HepG2 (cell line): ENCODE data around the gene TLCD3B. TPM values are rescaled to one million over a fixed set of nuclear protein-coding genes. Genes with fewer than 3 reads are reported as not detected.
A peak's percentile ranks its signal among the peaks of the same experiment; 100 is the strongest.

Experiments used
- AHR ChIP-seq: IDR thresholded peaks from 2 replicates; pipeline ENCODE4 v1.6.1; 2018; ENCODE audit warnings: missing genetic modification reagents, missing compliant biosample characterization
- ATF7-NPFF ChIP-seq: sonication (generic); formaldehyde crosslinking; IDR thresholded peaks from 2 replicates; pipeline ENCODE4 v1.8.1; 2023; ENCODE audit warnings: mild to moderate bottlenecking, low read depth, missing genetic modification reagents, moderate library complexity
- CAMTA2 ChIP-seq: sonication (generic); formaldehyde crosslinking; IDR thresholded peaks from 2 replicates; pipeline ENCODE4 v1.4.0; 2020; ENCODE audit warnings: mild to moderate bottlenecking, missing genetic modification reagents, borderline replicate concordance
- KDM2A ChIP-seq: sonication (generic); formaldehyde crosslinking; IDR thresholded peaks from 2 replicates; pipeline ENCODE4 v1.4.0; 2020; ENCODE audit warnings: low read depth, missing genetic modification reagents, borderline replicate concordance
- MTA3 ChIP-seq: sonication (generic); formaldehyde crosslinking; IDR thresholded peaks from 2 replicates; pipeline ENCODE4 v1.4.0; 2020; ENCODE audit warnings: missing genetic modification reagents
- RNF2 ChIP-seq: fragments of 450-650 bp; conservative IDR thresholded peaks from 2 replicates; pipeline ENCODE4 v1.6.1; 2016; ENCODE audit warnings: low read depth
- ZNF230 ChIP-seq: sonication (generic); formaldehyde crosslinking; IDR thresholded peaks from 2 replicates; pipeline ENCODE4 v1.4.0; 2020; ENCODE audit warnings: mild to moderate bottlenecking, missing genetic modification reagents
- ZNF260 ChIP-seq: sonication (generic); formaldehyde crosslinking; IDR thresholded peaks from 2 replicates; pipeline ENCODE4 v1.4.0; 2020; ENCODE audit warnings: missing genetic modification reagents, low read depth, mild to moderate bottlenecking, borderline replicate concordance
- ZNF446 ChIP-seq: sonication (generic); formaldehyde crosslinking; IDR thresholded peaks from 2 replicates; pipeline ENCODE4 v1.5.0; 2020; ENCODE audit warnings: mild to moderate bottlenecking, missing genetic modification reagents
- ZNF589 ChIP-seq: sonication (generic); formaldehyde crosslinking; conservative IDR thresholded peaks from 2 replicates; pipeline ENCODE4 v1.8.0; 2022; ENCODE audit warnings: mild to moderate bottlenecking, moderate library complexity, missing genetic modification reagents
- ZNF616 ChIP-seq: sonication (generic); formaldehyde crosslinking; IDR thresholded peaks from 2 replicates; pipeline ENCODE4 v1.5.0; 2020; ENCODE audit warnings: low read depth, mild to moderate bottlenecking, missing genetic modification reagents
- ZNF629 ChIP-seq: sonication (generic); formaldehyde crosslinking; conservative IDR thresholded peaks from 2 replicates; pipeline ENCODE4 v1.5.0; 2020; ENCODE audit warnings: missing genetic modification reagents
- ZNF816 ChIP-seq: sonication (generic); formaldehyde crosslinking; IDR thresholded peaks from 2 replicates; pipeline ENCODE4 v1.8.0; 2022; ENCODE audit warnings: missing genetic modification reagents, mild to moderate bottlenecking, borderline replicate concordance
- polyA plus RNA-seq, 8 experiments: library from polyadenylated mRNA; depleted of rRNA in 3 of 8; stranded (reverse) in 7 of 8; unstranded in 1 of 8; fragments of >200 nt; fragmentation: Illumina TruSeq in 4 of 8; extraction: Trizol in 4 of 8; gene quantifications; 2 replicates each; pipeline versions ENCODE4 v1.2.1 to v1.2.3, GENCODE V29; 2011 to 2016; ENCODE audit warnings: low read depth in 4 of 8, missing spikeins in 1 of 8, mixed read lengths in 1 of 8; ENCODE audit not compliant: insufficient read depth in 1 of 8
- total RNA-seq, 5 experiments: library from RNA; depleted of rRNA; stranded (reverse); fragments of >200 nt; fragmentation: Illumina TruSeq; extraction: Trizol; gene quantifications; 2 replicates each; pipeline ENCODE4 v1.2.3, GENCODE V29; 2016; ENCODE audit warnings: low read depth in 1 of 5
- TF ChIP-seq, protein P1 (sequence below): sonication (generic); formaldehyde crosslinking; IDR thresholded peaks from 2 replicates; pipeline ENCODE4 v1.4.0; 2020; ENCODE audit warnings: missing genetic modification reagents
- TF ChIP-seq, protein P2 (sequence below): IDR thresholded peaks from 2 replicates; pipeline ENCODE4 v1.6.1; 2016
- TF ChIP-seq, protein P3 (sequence below): sonication (generic); formaldehyde crosslinking; IDR thresholded peaks from 2 replicates; pipeline ENCODE4 v1.4.0; 2020; ENCODE audit warnings: missing genetic modification reagents, borderline replicate concordance
- TF ChIP-seq, protein P4 (sequence below): IDR thresholded peaks from 2 replicates; pipeline ENCODE4 v1.6.1; 2016; ENCODE audit warnings: missing genetic modification reagents, missing compliant biosample characterization
- TF ChIP-seq, protein P5 (sequence below): sonication (generic); formaldehyde crosslinking; IDR thresholded peaks from 2 replicates; pipeline ENCODE4 v1.9.0; 2021; ENCODE audit warnings: missing genetic modification reagents, borderline replicate concordance
- TF ChIP-seq, protein P6 (sequence below): sonication (generic); formaldehyde crosslinking; conservative IDR thresholded peaks from 2 replicates; pipeline ENCODE4 v1.4.0; 2020; ENCODE audit warnings: missing genetic modification reagents

The TLCD3B gene
- total and polyA plus RNA-seq, 2 of the 13 experiments (the other 11 are each of a cell fraction or from before 2014, with no cell fraction given) = not detected

GRCh38 chr16:30032083-30032819, 1.2 kb upstream of the TLCD3B start (continued):
- TF ChIP-seq, protein P1, sequence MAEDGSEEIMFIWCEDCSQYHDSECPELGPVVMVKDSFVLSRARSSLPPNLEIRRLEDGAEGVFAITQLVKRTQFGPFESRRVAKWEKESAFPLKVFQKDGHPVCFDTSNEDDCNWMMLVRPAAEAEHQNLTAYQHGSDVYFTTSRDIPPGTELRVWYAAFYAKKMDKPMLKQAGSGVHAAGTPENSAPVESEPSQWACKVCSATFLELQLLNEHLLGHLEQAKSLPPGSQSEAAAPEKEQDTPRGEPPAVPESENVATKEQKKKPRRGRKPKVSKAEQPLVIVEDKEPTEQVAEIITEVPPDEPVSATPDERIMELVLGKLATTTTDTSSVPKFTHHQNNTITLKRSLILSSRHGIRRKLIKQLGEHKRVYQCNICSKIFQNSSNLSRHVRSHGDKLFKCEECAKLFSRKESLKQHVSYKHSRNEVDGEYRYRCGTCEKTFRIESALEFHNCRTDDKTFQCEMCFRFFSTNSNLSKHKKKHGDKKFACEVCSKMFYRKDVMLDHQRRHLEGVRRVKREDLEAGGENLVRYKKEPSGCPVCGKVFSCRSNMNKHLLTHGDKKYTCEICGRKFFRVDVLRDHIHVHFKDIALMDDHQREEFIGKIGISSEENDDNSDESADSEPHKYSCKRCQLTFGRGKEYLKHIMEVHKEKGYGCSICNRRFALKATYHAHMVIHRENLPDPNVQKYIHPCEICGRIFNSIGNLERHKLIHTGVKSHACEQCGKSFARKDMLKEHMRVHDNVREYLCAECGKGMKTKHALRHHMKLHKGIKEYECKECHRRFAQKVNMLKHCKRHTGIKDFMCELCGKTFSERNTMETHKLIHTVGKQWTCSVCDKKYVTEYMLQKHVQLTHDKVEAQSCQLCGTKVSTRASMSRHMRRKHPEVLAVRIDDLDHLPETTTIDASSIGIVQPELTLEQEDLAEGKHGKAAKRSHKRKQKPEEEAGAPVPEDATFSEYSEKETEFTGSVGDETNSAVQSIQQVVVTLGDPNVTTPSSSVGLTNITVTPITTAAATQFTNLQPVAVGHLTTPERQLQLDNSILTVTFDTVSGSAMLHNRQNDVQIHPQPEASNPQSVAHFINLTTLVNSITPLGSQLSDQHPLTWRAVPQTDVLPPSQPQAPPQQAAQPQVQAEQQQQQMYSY = no peak
- TF ChIP-seq ZNF589 (CRISPR knock-in tag) = no peak
- TF ChIP-seq AHR (CRISPR knock-in tag) = no peak
- TF ChIP-seq, protein P2, sequence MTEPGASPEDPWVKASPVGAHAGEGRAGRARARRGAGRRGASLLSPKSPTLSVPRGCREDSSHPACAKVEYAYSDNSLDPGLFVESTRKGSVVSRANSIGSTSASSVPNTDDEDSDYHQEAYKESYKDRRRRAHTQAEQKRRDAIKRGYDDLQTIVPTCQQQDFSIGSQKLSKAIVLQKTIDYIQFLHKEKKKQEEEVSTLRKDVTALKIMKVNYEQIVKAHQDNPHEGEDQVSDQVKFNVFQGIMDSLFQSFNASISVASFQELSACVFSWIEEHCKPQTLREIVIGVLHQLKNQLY (CRISPR knock-in tag) = no peak
- TF ChIP-seq ZNF446 (CRISPR knock-in tag) = no peak
- no peak for TF ChIP-seq MTA3 (CRISPR knock-in tag)
- 0 out of 2 replicates have a peak, but pooled peaks have one; percentile 32 for TF ChIP-seq ATF7-NPFF (CRISPR knock-in tag)
- TF ChIP-seq, protein P3, sequence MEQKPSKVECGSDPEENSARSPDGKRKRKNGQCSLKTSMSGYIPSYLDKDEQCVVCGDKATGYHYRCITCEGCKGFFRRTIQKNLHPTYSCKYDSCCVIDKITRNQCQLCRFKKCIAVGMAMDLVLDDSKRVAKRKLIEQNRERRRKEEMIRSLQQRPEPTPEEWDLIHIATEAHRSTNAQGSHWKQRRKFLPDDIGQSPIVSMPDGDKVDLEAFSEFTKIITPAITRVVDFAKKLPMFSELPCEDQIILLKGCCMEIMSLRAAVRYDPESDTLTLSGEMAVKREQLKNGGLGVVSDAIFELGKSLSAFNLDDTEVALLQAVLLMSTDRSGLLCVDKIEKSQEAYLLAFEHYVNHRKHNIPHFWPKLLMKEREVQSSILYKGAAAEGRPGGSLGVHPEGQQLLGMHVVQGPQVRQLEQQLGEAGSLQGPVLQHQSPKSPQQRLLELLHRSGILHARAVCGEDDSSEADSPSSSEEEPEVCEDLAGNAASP (CRISPR knock-in tag) = peak; percentile 75; the same call in 1 of the 2 replicates
- TF ChIP-seq, protein P4, sequence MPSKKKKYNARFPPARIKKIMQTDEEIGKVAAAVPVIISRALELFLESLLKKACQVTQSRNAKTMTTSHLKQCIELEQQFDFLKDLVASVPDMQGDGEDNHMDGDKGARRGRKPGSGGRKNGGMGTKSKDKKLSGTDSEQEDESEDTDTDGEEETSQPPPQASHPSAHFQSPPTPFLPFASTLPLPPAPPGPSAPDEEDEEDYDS (CRISPR knock-in tag) = peak; percentile 34; the same call in 1 of the 2 replicates
- TF ChIP-seq CAMTA2 (CRISPR knock-in tag) = no peak
- TF ChIP-seq, protein P5, sequence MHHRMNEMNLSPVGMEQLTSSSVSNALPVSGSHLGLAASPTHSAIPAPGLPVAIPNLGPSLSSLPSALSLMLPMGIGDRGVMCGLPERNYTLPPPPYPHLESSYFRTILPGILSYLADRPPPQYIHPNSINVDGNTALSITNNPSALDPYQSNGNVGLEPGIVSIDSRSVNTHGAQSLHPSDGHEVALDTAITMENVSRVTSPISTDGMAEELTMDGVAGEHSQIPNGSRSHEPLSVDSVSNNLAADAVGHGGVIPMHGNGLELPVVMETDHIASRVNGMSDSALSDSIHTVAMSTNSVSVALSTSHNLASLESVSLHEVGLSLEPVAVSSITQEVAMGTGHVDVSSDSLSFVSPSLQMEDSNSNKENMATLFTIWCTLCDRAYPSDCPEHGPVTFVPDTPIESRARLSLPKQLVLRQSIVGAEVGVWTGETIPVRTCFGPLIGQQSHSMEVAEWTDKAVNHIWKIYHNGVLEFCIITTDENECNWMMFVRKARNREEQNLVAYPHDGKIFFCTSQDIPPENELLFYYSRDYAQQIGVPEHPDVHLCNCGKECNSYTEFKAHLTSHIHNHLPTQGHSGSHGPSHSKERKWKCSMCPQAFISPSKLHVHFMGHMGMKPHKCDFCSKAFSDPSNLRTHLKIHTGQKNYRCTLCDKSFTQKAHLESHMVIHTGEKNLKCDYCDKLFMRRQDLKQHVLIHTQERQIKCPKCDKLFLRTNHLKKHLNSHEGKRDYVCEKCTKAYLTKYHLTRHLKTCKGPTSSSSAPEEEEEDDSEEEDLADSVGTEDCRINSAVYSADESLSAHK = no peak
- TF ChIP-seq ZNF629 (CRISPR knock-in tag) = no peak
- no peak for TF ChIP-seq ZNF230 (CRISPR knock-in tag)
- no peak for TF ChIP-seq RNF2
- TF ChIP-seq ZNF616 (CRISPR knock-in tag) = no peak
- TF ChIP-seq, protein P6, sequence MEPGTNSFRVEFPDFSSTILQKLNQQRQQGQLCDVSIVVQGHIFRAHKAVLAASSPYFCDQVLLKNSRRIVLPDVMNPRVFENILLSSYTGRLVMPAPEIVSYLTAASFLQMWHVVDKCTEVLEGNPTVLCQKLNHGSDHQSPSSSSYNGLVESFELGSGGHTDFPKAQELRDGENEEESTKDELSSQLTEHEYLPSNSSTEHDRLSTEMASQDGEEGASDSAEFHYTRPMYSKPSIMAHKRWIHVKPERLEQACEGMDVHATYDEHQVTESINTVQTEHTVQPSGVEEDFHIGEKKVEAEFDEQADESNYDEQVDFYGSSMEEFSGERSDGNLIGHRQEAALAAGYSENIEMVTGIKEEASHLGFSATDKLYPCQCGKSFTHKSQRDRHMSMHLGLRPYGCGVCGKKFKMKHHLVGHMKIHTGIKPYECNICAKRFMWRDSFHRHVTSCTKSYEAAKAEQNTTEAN = no peak
- TF ChIP-seq ZNF260 (CRISPR knock-in tag) = no peak
- TF ChIP-seq KDM2A (CRISPR knock-in tag) = peak; percentile 60; the same call in 1 of the 2 replicates
- TF ChIP-seq ZNF816 = no peak
